HG02943 (cell line): ENCODE results near the gene HPS1.
"Not testable (repeated sequence)": the region's sequence is repeated elsewhere in the genome, so short reads cannot be mapped to it uniquely, and the experiment has no call there.

Source experiments
- ATAC-seq: cut with Tn5 transposase; IDR thresholded peaks from one replicate; pipeline ENCODE4 v1.9.1; 2021; ENCODE audit warnings: mild to moderate bottlenecking, low read depth, moderate library complexity; ENCODE audit not compliant: unreplicated experiment

The HPS1 gene

GRCh38 chr10:98397089-98397600, 49.6 kb downstream of the HPS1 start:
- no peak for ATAC-seq

- no peak for ATAC-seq
These were observed 50.4 kb downstream of the HPS1 start for GRCh38 chr10:98396096-98397063.

DNA sequence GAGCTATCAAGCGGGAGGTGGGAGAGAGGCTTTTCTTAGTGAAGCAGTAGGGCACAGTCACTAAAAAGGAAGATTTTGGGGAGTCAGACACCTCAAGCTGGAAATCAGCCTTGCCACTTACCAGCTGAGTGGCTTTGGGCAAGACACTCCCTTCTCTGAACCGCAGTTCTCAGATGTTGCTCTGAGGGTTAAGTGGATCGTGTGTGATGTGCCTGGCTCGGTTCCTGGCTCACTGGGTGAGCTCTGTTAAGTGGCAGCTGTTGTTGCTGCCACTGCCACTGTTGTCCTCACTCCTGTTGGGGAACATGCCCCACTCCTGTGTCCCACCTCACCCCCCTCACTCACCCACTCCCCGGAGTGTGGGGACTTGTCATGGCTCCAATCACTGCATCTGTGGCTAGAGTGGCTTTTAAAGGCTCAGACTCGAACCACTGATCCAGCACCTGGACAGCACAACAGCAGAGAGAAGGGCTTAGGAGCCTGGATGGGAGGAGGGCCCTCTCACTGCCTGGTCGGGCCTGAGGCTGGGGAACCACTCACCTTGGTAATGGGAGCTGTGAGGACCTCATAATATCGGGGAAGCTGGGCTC, 51.8 kb downstream of the HPS1 start:
- no peak for ATAC-seq

DNA sequence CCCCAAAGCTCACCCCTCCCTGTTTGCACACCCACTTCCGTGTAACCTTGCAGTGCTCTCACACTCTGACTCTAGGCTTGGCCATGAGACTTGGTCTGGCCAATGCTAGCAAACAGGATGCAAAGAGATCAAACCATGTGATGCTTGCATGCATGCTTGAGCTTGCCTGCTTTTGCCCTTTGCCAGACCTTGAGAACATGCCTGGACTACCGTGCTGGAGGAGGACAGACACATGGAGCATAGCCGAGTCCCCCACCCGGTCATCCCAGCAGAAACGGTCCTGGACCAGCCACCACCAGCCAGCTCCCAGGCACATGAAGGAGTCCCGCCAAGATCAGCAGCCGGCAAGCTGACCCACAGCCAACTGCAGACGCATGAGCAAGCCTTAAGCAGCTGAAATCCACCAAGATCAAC, 55.1 kb downstream of the HPS1 start:
- no peak for ATAC-seq

- no peak for ATAC-seq
These were observed 55.7 kb downstream of the HPS1 start for GRCh38 chr10:98391065-98391464.

GRCh38 chr10:98390406-98390805, 56.3 kb downstream of the HPS1 start:
- no peak for ATAC-seq

- ATAC-seq = no peak
These were observed 57.3 kb downstream of the HPS1 start for GRCh38 chr10:98389398-98389797.

- no peak for ATAC-seq
These were observed 58.6 kb downstream of the HPS1 start for GRCh38 chr10:98388101-98388655.

GRCh38 chr10:98384531-98385133, 62.1 kb downstream of the HPS1 start:
- no peak for ATAC-seq

DNA sequence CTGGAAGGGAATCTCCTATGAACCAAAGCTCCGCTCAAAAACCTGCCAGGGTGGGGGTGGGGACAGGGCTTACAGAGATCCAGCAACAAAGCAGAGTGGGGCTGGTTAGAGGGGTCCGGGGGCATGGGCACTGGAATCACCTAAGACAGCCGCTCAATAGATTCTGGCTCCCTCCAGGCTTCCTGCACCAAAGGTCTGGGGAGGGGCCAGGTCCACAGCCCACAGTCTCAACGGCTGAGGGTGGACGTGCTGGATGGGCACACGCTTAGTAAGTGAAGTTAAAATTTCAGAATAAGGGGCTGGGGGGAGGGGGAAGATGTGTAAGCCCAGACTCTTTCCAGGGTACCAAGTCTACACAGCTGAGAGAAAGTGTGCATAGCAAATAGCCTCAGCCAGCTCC, 62.9 kb downstream of the HPS1 start:
- ATAC-seq = no peak

DNA sequence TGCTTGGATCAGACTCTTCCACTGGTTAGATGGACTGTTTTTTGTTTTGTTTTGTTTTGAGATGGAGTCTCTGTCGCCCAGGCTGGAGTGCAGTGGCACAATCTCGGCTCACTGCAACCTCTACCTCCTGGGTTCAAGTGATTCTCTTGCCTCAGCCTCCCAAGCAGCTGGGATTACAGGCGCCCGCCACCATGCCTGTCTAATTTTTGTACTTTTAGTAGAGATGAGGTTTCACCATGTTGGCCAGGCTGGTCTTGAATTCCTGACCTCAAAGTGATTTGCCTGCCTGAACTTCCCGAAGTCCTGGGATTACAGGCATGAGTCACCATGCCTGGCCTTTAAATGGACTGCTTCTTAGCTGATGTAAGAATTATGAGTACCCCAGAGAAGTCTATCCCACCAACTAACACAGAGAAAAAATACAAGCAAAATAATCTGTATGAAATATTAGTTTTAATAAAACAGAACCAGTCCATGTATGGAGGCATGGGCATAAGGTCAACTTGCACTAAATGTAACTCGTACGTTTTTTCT, 63.5 kb downstream of the HPS1 start:
- ATAC-seq = not testable (repeated sequence)

DNA sequence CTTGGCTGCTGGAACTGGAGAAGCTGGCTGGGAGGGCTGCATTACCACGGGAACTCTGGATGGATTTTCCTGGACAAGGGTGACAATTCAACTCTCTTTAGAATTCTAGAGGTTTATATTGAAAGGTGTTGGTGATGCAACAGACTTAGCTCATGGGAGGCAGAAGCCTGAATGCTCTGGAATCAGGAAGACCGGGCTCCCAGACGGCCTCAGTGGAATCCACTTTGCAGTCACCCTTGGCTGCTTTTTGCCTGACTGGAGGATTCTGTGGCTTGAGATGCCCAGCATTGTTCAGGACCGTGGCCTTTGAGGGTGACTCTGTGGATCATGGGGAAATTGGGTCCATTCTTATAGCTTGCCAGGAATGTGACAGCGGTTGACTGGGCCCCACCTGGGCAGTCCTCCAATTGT, 64.0 kb downstream of the HPS1 start:
- ATAC-seq = no peak

DNA sequence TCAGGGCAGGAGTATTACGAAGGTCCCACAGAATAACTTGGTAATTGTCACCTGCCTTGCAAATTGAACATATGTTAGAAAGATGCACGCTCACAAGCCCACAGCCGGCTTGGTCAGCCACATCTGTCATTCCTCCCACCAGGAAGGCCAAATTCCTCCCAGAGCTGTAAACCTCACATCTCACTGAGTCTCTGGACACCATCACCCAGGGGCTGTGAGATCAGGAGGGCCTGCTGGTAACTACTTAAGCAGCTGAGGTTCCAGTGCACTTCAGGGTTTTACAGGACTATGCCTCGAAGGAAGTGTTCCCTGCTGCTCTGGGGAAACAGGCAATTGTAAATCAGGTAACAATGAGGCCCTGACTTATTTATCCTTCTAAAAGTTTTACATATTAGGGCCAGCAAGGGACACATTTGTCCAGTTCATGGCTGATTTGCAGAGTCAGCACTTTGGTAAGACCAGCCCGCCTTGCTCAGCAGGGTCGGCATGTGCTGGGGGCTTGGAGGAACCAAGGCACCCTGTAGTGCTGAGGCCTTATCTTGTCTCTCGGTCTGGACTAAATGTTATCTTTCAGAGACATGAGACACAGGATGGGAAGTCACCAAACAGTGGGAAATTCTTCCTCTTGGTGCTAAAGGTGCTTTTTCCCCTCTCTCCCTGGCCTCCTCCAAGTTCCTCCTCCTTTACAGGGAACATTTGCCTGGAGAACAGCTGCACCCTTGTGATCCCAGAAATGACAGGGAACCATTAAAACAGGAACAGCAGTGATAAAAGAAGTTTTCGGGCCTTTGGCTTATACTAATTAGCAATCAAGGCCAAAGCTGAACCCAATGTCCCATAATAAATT, 66.0 kb downstream of the HPS1 start:
- ATAC-seq = no peak

DNA sequence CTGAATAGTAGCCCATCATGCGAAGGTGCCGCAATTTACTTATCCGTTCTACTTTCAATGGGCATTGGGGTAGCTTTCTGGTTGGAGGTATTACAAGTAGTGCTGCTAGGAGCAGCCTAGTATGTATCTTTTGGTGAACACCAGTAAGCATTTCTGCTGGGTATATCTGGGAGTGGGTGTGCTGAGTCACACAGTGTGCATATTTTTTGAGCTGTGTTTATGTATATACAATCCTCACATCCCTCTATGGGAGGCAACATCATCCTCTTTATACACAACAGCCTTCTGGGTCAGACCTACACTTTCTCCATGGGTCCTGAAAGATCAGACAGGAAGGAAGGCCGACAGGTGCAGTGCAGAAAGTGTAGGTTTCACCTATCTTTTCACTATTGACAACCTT, 68.0 kb downstream of the HPS1 start:
- no peak for ATAC-seq

DNA sequence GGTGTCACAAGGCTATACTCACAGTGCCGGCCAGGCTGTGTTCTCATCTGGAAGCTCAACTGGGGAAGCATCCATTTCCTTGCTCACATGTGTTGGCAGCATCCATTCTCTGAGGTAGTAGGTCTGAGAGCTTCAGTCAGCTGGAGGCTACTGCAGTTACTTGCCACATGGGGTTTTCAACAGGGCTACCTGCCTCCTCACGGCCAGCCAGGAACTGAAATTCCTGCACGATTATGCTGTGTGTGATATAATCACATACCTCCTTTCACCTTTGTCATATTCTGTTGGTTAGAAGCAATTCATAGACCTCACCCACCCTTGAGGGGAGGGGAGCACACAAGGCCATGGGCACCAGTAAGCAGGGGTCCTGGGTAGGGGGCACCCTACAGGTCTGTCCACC, 69.2 kb downstream of the HPS1 start:
- ATAC-seq = no peak

DNA sequence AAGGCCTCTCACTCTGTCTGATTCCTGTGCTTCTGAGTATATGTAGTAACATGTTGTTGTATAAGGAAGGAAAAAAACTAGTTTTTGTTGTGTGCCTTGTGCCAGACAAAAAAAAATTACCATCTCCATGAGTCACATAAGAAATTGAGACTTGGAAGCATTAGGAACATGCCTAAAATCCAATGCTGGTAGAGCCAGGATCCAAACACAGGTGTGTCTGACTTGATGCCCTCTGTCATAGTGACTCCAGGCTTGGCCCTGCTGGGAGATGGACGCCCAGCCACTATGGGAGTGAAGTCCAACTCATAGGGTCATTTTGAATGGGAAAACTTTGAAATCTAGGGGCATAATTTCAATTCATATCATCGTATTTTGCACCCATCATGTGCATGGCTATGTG, 69.7 kb downstream of the HPS1 start:
- ATAC-seq = no peak

DNA sequence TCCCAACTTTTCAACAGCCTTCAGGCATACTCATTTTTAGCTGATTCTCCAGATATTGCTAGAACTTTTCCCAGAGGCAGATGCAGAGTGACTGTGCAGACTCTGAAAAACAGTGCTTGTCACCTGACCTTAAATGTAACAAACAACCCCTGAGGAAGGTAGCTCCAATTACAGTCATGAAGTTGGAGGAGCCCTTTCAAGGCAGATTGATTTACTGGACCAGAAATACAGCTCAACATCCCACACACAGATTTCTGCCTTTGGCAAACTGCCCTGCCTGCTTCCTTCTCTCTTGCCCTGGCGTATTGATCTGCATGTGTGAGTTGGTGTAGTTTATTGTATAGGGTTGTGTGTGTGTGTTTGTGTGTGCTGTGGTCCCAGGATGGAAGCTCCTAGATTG, 70.2 kb downstream of the HPS1 start:
- ATAC-seq = no peak

GRCh38 chr10:98374217-98374985, 72.3 kb downstream of the HPS1 start:
- no peak for ATAC-seq
